A549 treated with CORT108297 at 1 μM for 4 hours (cell line): Measurements from ENCODE around the gene UBXN11. TPM values are rescaled to one million over a fixed set of nuclear protein-coding genes. Genes with fewer than 3 reads are reported as not detected.

Experiments used
- total RNA-seq: library from RNA; stranded (reverse); fragments of 200-300 nt; extraction: Qiagen RNA extraction; gene quantifications from 5 replicates; pipeline ENCODE4 v1.2.3, GENCODE V29; 2022

UBXN11 gene, protein sequence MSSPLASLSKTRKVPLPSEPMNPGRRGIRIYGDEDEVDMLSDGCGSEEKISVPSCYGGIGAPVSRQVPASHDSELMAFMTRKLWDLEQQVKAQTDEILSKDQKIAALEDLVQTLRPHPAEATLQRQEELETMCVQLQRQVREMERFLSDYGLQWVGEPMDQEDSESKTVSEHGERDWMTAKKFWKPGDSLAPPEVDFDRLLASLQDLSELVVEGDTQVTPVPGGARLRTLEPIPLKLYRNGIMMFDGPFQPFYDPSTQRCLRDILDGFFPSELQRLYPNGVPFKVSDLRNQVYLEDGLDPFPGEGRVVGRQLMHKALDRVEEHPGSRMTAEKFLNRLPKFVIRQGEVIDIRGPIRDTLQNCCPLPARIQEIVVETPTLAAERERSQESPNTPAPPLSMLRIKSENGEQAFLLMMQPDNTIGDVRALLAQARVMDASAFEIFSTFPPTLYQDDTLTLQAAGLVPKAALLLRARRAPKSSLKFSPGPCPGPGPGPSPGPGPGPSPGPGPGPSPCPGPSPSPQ
- total RNA-seq = 11.3 to 19.1 TPM (median 18.1 TPM) in 5 replicates

DNA sequence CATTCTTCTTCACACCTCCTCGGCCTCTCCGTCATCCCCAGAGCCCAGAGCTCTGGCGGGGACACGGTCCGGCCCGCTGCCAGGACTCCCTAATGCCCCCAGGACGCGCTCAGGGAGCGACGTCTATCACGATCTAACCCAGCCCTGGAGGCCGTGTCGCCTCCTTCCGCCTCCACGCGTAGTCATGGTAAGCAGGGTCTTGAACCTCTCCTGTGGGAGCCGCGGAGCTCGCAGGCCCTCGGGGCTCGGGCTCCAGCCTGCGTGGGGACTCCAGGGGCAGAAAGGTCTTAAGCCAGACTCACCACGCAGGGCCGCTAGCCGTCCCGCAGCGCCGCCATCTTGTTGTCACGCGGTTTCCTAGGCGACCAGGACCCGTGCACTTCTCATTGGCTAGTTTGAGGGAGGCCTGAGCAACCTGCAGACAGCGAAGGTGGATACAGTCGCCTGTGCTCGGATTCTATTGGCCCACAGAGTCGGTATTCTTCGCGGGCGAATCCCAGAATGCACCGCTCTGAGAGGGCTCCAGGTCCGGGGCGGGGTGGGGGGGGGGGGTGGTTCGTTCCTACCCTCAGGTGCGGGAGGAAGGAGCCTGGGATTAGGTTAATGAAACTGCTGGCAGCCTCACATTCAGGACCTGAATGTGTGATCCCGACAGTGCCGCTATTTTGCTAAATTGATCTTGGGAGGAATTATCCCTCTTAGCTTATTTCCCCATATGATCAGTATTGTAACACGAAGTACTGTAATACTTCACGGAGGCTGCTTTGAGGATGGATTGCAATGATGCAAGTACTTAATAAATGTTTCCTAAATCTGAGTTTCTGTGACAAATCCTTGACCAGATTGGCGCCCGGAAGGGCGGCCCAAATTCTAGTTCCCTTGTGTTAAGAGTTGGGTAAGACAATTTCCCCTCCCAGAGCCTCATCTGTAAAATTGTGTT lies at the start of gene UBXN11:
Gene UBXN11 (minus strand): TSS at position 347 of the 940 bp plus-strand sequence. CDS start 3,753 bp downstream, outside the sequence.

DNA sequence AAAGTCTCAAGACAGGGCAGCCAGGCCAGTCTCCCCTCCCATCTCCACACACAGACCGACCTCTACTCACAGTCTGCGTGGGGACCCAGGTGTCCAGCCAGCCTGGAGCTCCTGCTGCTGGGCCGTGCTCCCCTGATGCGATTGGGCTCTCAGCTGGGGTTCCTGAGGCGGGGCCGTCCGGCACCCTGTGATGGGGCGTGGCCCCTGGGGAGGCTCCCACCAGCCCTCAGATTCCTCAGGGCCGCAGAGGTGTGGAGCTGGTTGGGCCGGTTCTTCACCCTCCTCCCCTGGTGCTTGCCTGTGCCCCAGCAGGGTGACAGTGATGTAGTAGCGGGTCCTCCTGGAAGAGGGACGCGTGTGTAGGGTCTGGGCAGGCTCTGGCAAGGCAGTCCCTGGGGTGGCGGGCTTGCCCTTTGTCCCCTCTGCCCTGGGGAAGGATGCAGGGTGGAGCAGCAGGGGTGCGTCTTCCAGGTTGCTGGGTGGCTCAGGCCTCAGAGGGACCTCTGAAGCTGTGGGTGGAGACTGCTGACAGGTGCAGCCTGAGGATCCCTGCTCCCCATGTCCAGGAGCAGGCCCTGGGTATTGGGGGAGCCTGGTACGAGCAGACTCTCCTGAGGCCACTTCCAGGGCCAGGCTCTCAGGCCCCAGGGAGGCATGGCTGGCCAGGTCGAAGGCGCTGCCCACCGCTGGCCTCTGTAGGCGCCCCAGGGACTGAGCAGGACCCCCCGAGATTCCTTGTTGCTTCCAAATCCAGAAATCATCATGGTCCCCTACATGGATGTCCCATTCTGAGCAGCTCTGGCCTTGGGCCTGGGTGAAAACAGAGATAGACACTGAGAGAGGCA lies 47.8 kb upstream of the UBXN11 start, which contains the start of gene CRYBG2:
Gene CRYBG2 (minus strand): TSS at position 155 of the 845 bp plus-strand sequence. CDS start 7,473 bp downstream, outside the sequence.

DNA sequence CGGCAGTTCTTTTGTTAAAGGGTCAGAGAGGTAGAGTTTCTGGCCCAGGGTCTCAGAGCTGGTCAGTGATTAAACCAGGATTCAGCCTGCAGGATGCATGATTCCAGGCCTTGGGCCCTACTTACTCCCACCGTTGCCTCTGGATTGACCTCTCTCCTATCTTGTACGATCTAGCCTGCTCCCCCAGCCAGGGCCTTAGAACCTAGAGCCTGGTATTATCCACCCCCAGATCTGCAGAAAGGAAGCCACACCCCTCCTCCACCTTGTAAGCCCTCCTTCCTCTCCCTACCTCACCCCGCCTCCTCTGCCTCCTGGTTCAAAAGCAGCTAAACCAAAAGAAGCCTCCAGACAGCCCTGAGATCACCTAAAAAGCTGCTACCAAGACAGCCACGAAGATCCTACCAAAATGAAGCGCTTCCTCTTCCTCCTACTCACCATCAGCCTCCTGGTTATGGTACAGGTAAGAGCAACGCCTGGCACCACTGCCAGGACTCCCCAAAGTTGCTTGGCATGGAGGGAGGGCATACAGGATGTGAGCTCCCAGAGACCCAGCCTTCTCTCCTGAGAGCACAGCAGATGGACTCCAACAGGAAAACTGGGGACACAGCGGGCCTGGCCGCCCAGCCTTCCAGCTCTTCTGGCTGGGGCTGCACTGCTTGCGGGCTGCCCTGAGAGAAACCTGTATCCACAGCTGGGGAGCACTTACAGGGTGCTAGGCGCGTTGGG lies 11.3 kb upstream of the UBXN11 start, which contains the start of gene CD52:
Gene CD52 (plus strand): TSS at position 347 of the 726 bp plus-strand sequence. CDS start 60 bp downstream, at position 407.

DNA sequence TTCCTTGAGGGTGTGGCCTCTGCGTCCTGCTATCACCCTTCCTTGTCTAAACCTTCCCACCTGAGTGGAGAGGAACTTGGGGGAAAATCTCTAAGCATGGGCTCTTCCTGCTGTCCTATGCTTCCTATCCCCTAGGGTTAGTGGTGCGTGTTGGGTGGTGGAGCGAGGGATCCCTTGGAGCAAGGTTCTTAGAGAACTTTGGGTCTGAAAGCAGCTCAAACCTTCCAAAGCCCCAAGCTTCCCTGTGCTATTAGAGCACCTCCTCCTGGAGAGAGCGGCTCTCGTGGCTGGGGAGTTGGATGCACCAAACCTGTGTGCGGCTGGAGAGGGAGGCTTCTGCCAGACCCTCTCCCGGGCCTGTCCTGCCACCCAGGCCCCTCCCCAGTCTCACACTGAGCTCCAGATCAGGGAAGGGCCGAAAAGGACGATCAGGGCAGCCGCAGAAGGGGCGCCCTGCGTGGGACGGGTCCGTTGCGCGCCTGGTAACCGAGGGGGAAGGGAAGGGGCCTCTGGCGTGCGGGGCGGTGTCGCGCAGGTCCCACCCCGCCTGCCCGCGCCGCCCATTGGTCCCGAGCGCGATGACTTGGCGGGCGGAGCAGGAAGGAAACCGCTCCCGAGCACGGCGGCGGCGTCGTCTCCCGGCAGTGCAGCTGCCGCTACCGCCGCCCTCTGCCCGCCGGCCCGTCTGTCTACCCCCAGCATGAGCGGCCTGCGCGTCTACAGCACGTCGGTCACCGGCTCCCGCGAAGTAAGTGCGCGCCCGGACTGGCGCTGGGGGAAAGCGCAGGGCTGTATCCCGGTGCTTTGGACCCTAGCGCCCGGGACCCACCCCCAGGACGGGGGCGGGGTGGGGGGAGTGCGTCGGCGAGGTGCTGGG lies 26.7 kb downstream of the UBXN11 start, which contains the start of gene SH3BGRL3:
Gene SH3BGRL3 (plus strand): TSS at position 631 of the 877 bp plus-strand sequence. CDS start 70 bp downstream, at position 701.

DNA sequence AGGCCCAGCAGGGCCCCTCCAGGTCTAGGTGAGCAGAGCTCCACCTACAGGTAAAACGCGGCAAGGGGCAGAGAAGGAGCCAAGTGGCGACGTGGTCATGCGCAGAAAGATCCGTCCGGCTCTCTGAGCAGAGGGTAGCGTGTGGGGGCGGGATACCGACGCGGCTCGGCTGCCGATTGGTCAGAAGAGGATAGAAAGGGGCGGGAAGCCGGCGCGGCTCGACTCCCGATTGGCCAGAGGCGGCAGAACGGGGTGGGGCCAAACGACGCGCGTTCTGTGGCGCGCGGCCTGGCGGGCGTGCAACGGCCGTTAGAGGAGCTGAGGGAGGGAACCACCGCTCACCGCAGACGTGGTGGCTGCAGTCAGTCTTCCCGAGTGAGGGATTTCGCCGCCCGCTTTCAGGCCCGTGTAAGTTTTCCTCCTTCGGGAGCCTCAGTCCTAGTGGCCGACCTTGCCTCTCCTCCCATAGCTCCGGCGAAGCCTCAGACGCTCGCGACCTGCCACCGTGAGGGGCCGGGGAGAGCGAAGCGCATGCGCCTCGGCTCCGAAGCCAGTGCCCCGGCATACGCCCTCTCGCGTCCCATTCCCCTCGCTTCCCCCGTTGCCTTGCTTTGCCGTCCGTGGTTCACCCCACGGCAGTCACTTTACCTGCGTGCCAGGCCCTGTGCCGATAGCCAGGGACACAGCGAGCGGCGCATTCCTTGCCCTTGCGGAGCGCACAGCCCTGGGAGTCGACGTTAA lies 72.4 kb downstream of the UBXN11 start, which contains the start of gene CEP85:
Gene CEP85 (plus strand): TSS at position 298 of the 741 bp plus-strand sequence. CDS start 5,584 bp downstream, outside the sequence.

Other genes starting within 250 kb of the UBXN11 start
- gene TRIM63, start 239.0 kb downstream of the UBXN11 start, total RNA-seq = 0.08 to 0.17 TPM (median 0.13 TPM) in 5 replicates
- 1.5 to 2.0 TPM (median 1.9 TPM) in 5 replicates for gene PDIK1L, start 194.8 kb downstream of the UBXN11 start, total RNA-seq
- 0.03 to 0.07 TPM (median 0.07 TPM) in 3 of 5 replicates, not detected in the others for gene FAM110D, start 147.6 kb downstream of the UBXN11 start, total RNA-seq
- not detected in 5 replicates for gene C1orf232, start 137.7 kb downstream of the UBXN11 start, total RNA-seq
- 48.0 to 76.8 TPM (median 69.5 TPM) in 5 replicates for gene ZNF593, start 136.7 kb downstream of the UBXN11 start, total RNA-seq
- 0.09 to 0.47 TPM in 2 of 5 replicates, not detected in the others for gene ZNF593OS, start 134.8 kb downstream of the UBXN11 start, total RNA-seq
- gene CNKSR1, start 129.1 kb downstream of the UBXN11 start, total RNA-seq = 0.18 to 0.37 TPM (median 0.33 TPM) in 5 replicates
- not detected in 5 replicates for gene CATSPER4, start 116.0 kb downstream of the UBXN11 start, total RNA-seq
- 12.2 to 14.6 TPM (median 13.0 TPM) in 5 replicates for gene CEP85, start 72.4 kb downstream of the UBXN11 start, total RNA-seq
- gene SH3BGRL3, start 26.6 kb downstream of the UBXN11 start, total RNA-seq = 108 to 164 TPM (median 157 TPM) in 5 replicates
- not detected in 5 replicates for gene CD52, start 11.3 kb upstream of the UBXN11 start, total RNA-seq
- 1.2 to 2.6 TPM (median 1.8 TPM) in 5 replicates for gene CRYBG2, start 47.5 kb upstream of the UBXN11 start, total RNA-seq
- not detected in 5 replicates for gene ZNF683, start 66.1 kb upstream of the UBXN11 start, total RNA-seq
- 0.03 TPM in 1 of 5 replicates, not detected in the others for gene LIN28A, start 104.2 kb upstream of the UBXN11 start, total RNA-seq
- 23.2 to 29.7 TPM (median 23.8 TPM) in 5 replicates for gene DHDDS, start 125.7 kb upstream of the UBXN11 start, total RNA-seq
- 328 to 421 TPM (median 343 TPM) in 5 replicates for gene HMGN2, start 165.8 kb upstream of the UBXN11 start, total RNA-seq
- 15.2 to 18.2 TPM (median 16.7 TPM) in 5 replicates for gene RPS6KA1, start 223.1 kb upstream of the UBXN11 start, total RNA-seq